Glomerular visceral epithelial cell (primary cell): ENCODE measurements around the gene KNTC1.
A peak's percentile ranks its signal among the peaks of the same experiment; 100 is the strongest.
"Not testable (repeated sequence)": the region's sequence is repeated elsewhere in the genome, so short reads cannot be mapped to it uniquely, and the experiment has no call there.

ENCODE experiments used
- DNase-seq: peaks from one replicate; pipeline ENCODE4 v3.0.0-alpha.2; 2016; ENCODE audit errors: extremely low spot score

Gene KNTC1

GRCh38 chr12:122526683-122527477 is at the start of gene KNTC1, which contains the start of gene RSRC2:
Gene KNTC1 (plus strand): TSS chr12:122527249. CDS start chr12:122530064, 2,815 bp downstream.
Gene RSRC2 (minus strand): TSS chr12:122526936. CDS start chr12:122526853, 83 bp downstream.
- peak; percentile 100 for DNase-seq

GRCh38 chr12:122480753-122481152 is 46.3 kb upstream of the KNTC1 start:
- no peak for DNase-seq

GRCh38 chr12:122481861-122482260 is 45.2 kb upstream of the KNTC1 start:
- DNase-seq: no peak

GRCh38 chr12:122483969-122484368 is 43.1 kb upstream of the KNTC1 start:
- DNase-seq: no peak

GRCh38 chr12:122484385-122484784 is 42.7 kb upstream of the KNTC1 start:
- DNase-seq: not testable (repeated sequence)

GRCh38 chr12:122486360-122486759 is 40.7 kb upstream of the KNTC1 start:
- DNase-seq: peak; percentile 61

GRCh38 chr12:122486805-122487426 is 40.1 kb upstream of the KNTC1 start:
- no peak for DNase-seq

- not testable (repeated sequence) for DNase-seq
Observed at GRCh38 chr12:122487807-122488206, 39.2 kb upstream of the KNTC1 start.

- no peak for DNase-seq
Observed at GRCh38 chr12:122489038-122489437, 38.0 kb upstream of the KNTC1 start.

GRCh38 chr12:122491991-122492390 is 35.1 kb upstream of the KNTC1 start:
- DNase-seq: no peak

- not testable (repeated sequence) for DNase-seq
Observed at GRCh38 chr12:122493222-122493621, 33.8 kb upstream of the KNTC1 start.

- no peak for DNase-seq
Observed at GRCh38 chr12:122495258-122495657, 31.8 kb upstream of the KNTC1 start.

GRCh38 chr12:122499991-122500684 is 26.9 kb upstream of the KNTC1 start:
- DNase-seq: peak; percentile 51

GRCh38 chr12:122500685-122501488 is 26.2 kb upstream of the KNTC1 start, which contains the start of gene ZCCHC8:
Gene ZCCHC8 (minus strand): TSS chr12:122500932. CDS start chr12:122500840, 92 bp downstream.
- peak; percentile 98 for DNase-seq

- no peak for DNase-seq
Observed at GRCh38 chr12:122501489-122501989, 25.5 kb upstream of the KNTC1 start.

- no peak for DNase-seq
Observed at GRCh38 chr12:122503147-122503751, 23.8 kb upstream of the KNTC1 start.

GRCh38 chr12:122503783-122504590 is 23.1 kb upstream of the KNTC1 start:
- DNase-seq: no peak

GRCh38 chr12:122505419-122506051 is 21.5 kb upstream of the KNTC1 start:
- no peak for DNase-seq

GRCh38 chr12:122506393-122506938 is 20.6 kb upstream of the KNTC1 start:
- no peak for DNase-seq
